Measurements from ENCODE around the gene RHOB.

DNA sequence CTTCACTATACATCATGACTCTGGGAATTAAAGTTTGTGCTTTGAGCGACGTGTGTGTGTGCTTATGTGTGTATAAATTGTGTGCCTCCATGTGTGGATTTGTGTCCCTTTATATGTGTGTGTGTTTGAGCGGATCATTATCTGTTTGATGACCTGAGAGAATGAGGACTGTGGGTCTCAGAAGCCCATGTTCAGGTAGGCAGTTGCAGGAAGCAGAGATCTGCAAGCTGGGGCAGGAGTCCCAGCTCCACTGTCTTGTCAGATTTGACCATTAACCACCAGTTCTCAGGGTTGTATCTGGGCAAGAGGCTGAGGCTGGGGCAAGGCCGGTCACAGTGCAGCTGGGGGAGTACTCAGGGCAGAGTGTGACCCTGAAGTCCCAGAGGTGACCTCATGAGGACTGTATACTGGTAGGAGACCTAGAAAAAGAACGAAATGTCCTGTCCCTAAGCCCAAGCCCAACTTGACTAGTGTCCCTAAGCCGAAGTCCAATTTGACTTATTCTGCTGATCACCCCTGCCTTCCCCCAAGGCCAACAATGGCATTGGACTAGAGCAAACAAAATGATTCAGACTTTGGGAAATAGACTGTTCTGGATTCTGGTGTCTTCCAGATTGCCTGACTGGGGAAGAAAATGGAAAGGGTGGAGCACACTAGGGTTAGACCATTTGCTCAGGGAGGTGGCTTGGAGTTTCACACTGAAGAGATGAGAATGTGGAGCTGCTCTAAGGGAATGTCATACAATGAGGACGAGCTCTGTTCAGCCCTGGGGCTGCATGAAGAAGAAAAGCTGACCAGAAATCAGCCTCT lies 28.1 kb downstream of the RHOB start:
- no peak for TF ChIP-seq POLR2A (IDR thresholded peaks at IDR 0.05; ENCODE audit: low read depth, low read length)
- no peak for TF ChIP-seq POLR2AphosphoS5 (IDR thresholded peaks at IDR 0.05; ENCODE audit: low read depth, low read length)

All from GM12892 (cell line).